ENCODE data around the gene ITGA11. TPM values are rescaled to one million over a fixed set of nuclear protein-coding genes. Genes with fewer than 3 reads are reported as not detected.
A peak's percentile ranks its signal among the peaks of the same experiment; 100 is the strongest.

The ITGA11 gene
- total and polyA plus RNA-seq, 2 of the 13 experiments (the other 11 are each of a cell fraction or from before 2014, with no cell fraction given) = not detected

GRCh38 chr15:68317281-68318007 is 114.5 kb downstream of the ITGA11 start:
- no peak overlapping the region for H3K4me2 ChIP-seq (ENCODE audit: low read depth, low read length)
- H2AFZ ChIP-seq (ENCODE audit: low read length) = no peak overlapping the region
- no peak overlapping the region for H3K4me3 ChIP-seq (replicated peaks in 1 of 3; ENCODE audit: insufficient read depth in 1 of 3, low read depth in 2 of 3, low read length in 3 of 3)
- H3K9me3 ChIP-seq (ENCODE audit: low read length) = no peaks in the 10 kb centered on the region
- no TSS peak for BruUV-seq (replicated peaks)
- TF ChIP-seq MNT (IDR thresholded peaks at IDR 0.05) = peak; percentile 63; the same call in 1 of the 2 replicates
- TF ChIP-seq HOXA5 (CRISPR knock-in tag; IDR thresholded peaks at IDR 0.05) = no peak
- WGBS (ENCODE audit: low lambda C conversion rate) = 30% methylated on average over 12 of the region's 16 CpGs
- no peak overlapping the region for H3K27ac ChIP-seq (ENCODE audit: extremely low read length, insufficient read depth, low read length)
- no peak for ATAC-seq
- in situ Hi-C loops (cut with HindIII; ENCODE audit: extremely low pct_ligation_motif_present, low pct_unique_long_range_greater_than_20kb) = no loop called here
- POLR2A ChIA-PET = no interaction called here
- peaks cover 9% of the 10 kb centered on the region for H3K4me1 ChIP-seq (ENCODE audit: insufficient read depth, low read length)
- CTCF ChIA-PET (ENCODE audit: low intra/inter-chr PET ratio, low total read pairs) = interaction anchor here (1.9 kb wide), 1 partner anchor 65 kb away, joined by 12 read pairs; no protein-coding TSS in a partner anchor
- no peaks in the 10 kb centered on the region for H3K79me2 ChIP-seq (ENCODE audit: insufficient read depth, low read length)
- H4K20me1 ChIP-seq (ENCODE audit: insufficient read depth, low read length) = no peaks in the 10 kb centered on the region
- no peak for DNase-seq (ENCODE audit: low spot score)
- peaks cover 7 to 36% of the 10 kb centered on the region in 2 experiments; a peak in 4 of 5 replicates for H3K27me3 ChIP-seq (ENCODE audit: control insufficient read depth in 1 of 2, insufficient read depth in 2 of 2, low read length in 2 of 2)
- H3K9ac ChIP-seq (ENCODE audit: insufficient read depth, low read depth, low read length) = no peak overlapping the region
- no peak for FAIRE-seq
- no peaks in the 10 kb centered on the region for H3K36me3 ChIP-seq (replicated peaks in 1 of 2; ENCODE audit: control insufficient read depth in 1 of 2, insufficient read depth in 2 of 2, low read length in 2 of 2)
- intact Hi-C loops (cut with micrococcal nuclease; ENCODE audit: unreplicated experiment) = no loop called here

GRCh38 chr15:68316061-68316804 is 115.7 kb downstream of the ITGA11 start:
- CTCF ChIA-PET (ENCODE audit: low intra/inter-chr PET ratio, low total read pairs) = interaction anchor here (1.5 to 1.9 kb wide), 2 partner anchors 10 to 63 kb away, joined by 5 to 12 read pairs; no protein-coding TSS in a partner anchor
- ATAC-seq = peak; percentile 66
- Histone ChIP-seq H3K27ac (ENCODE audit: extremely low read length, insufficient read depth, low read length) (no peak overlapping the region), H3K9ac (ENCODE audit: insufficient read depth, low read depth, low read length) (no peak overlapping the region), H3K27me3 (ENCODE audit: control insufficient read depth in 1 of 2, insufficient read depth in 2 of 2, low read length in 2 of 2) (peaks cover 7 to 29% of the 10 kb centered on the region in 2 experiments), H3K4me1 (ENCODE audit: insufficient read depth, low read length) (peaks cover 9% of the 10 kb centered on the region), H2AFZ (ENCODE audit: low read length) (no peak overlapping the region), H3K4me3 (replicated peaks in 1 of 3; ENCODE audit: insufficient read depth in 1 of 3, low read depth in 2 of 3, low read length in 3 of 3) (no peak overlapping the region), H3K9me3 (ENCODE audit: low read length) (no peaks in the 10 kb centered on the region), H3K36me3 (replicated peaks in 1 of 2; ENCODE audit: control insufficient read depth in 1 of 2, insufficient read depth in 2 of 2, low read length in 2 of 2) (no peaks in the 10 kb centered on the region), H3K79me2 (ENCODE audit: insufficient read depth, low read length) (no peaks in the 10 kb centered on the region), H4K20me1 (ENCODE audit: insufficient read depth, low read length) (no peaks in the 10 kb centered on the region), H3K4me2 (ENCODE audit: low read depth, low read length) (no peak overlapping the region)
- no TSS peak for BruUV-seq (replicated peaks)
- no peak for FAIRE-seq
- intact Hi-C loops (cut with micrococcal nuclease; ENCODE audit: unreplicated experiment) (no loop called here), in situ Hi-C loops (cut with HindIII; ENCODE audit: extremely low pct_ligation_motif_present, low pct_unique_long_range_greater_than_20kb) (no loop called here)
- POLR2A ChIA-PET = interaction anchor here (1.5 kb wide), 1 partner anchor 38 kb away, joined by 5 read pairs; the partner anchor contains the start of gene FEM1B
- no peak for DNase-seq (ENCODE audit: low spot score)
- 40% methylated on average over 9 of the region's 17 CpGs for WGBS (ENCODE audit: low lambda C conversion rate)
- no peak for TF ChIP-seq ZNF564 (CRISPR knock-in tag; IDR thresholded peaks at IDR 0.05)
- peak; percentile 77 for TF ChIP-seq CTCF (CRISPR knock-in tag; IDR thresholded peaks at IDR 0.05)
- TF ChIP-seq CREB3 (CRISPR knock-in tag; IDR thresholded peaks at IDR 0.05) = no peak
- TF ChIP-seq SMC3 (IDR thresholded peaks at IDR 0.05; ENCODE audit: low read length) = peak; percentile 39; the same call in 1 of the 2 replicates
- peak; percentile 39 for TF ChIP-seq XRCC5 (optimal IDR thresholded peaks at IDR 0.05; ENCODE audit: low read length)
- peak; percentile 61 for TF ChIP-seq STAG1 (CRISPR knock-in tag; IDR thresholded peaks at IDR 0.05)
- peak; percentile 73 for TF ChIP-seq ZMYM3 (CRISPR knock-in tag; IDR thresholded peaks at IDR 0.05)
